WTC11 (cell line): ENCODE data around the gene MAMSTR. TPM values are rescaled to one million over a fixed set of nuclear protein-coding genes. Genes with fewer than 3 reads are reported as not detected.

Experiments used
- ATAC-seq: fragments of 200-7000 bp; cut with Tn5 transposase; 2 replicates; pipeline ENCODE4 v1.10.0; 2021; ENCODE audit warnings: mild to moderate bottlenecking, moderate library complexity
- CTCF ChIA-PET: fragments of 300-600 bp; sonication (Branson Sonifier 250); formaldehyde crosslinking; loops from one replicate; lab custom pipeline; 2021; ENCODE audit warnings: antibody characterized with exemption; lab: Charles Lee
- POLR2A ChIA-PET: fragments of 350-600 bp; sonication (Branson Sonifier 250); formaldehyde crosslinking; loops from one replicate; lab custom pipeline; 2021; ENCODE audit warnings: antibody characterized with exemption; lab: Charles Lee
- DNase-seq: peaks from one replicate; pipeline ENCODE4 v3.0.0; 2021; ENCODE audit warnings: low spot score
- H3K27ac Mint-ChIP-seq: 2 replicates; pipeline ENCODE4 v1.8.0; 2021; ENCODE audit warnings: mixed read lengths
- H3K27me3 Mint-ChIP-seq: 2 replicates; pipeline ENCODE4 v1.8.0; 2021; ENCODE audit warnings: low read depth, mild to moderate bottlenecking, moderate library complexity, mixed read lengths
- H3K36me3 Mint-ChIP-seq: 2 replicates; pipeline ENCODE4 v1.8.0; 2021; ENCODE audit warnings: mixed read lengths
- H3K4me1 Mint-ChIP-seq: 2 replicates; pipeline ENCODE4 v1.8.0; 2022; ENCODE audit warnings: mixed read lengths
- H3K4me3 Mint-ChIP-seq: 2 replicates; pipeline ENCODE4 v1.8.0; 2021; ENCODE audit warnings: mild to moderate bottlenecking, moderate library complexity, mixed read lengths
- H3K9me3 Mint-ChIP-seq: 2 replicates; pipeline ENCODE4 v1.8.0; 2021; ENCODE audit warnings: mixed read lengths
- ATF1 ChIP-seq: sonication (generic); formaldehyde crosslinking; IDR thresholded peaks from 2 replicates; pipeline ENCODE4 v1.8.1; 2023; ENCODE audit warnings: mild to moderate bottlenecking, moderate library complexity, missing genetic modification reagents
- CBFB ChIP-seq: sonication (generic); formaldehyde crosslinking; IDR thresholded peaks from 2 replicates; pipeline ENCODE4 v1.8.1; 2022; ENCODE audit warnings: mild to moderate bottlenecking, low read depth, missing genetic modification reagents
- CDX4 ChIP-seq: fragments of 250-450 bp; sonication (Bioruptor Pico); IDR thresholded peaks from 2 replicates; pipeline ENCODE4 v1.9.0; 2021; ENCODE audit warnings: moderate library complexity, mild to moderate bottlenecking, inconsistent platforms, borderline replicate concordance
- CREB1 ChIP-seq: sonication (generic); formaldehyde crosslinking; IDR thresholded peaks from 2 replicates; pipeline ENCODE4 v1.8.0; 2023; ENCODE audit warnings: mild to moderate bottlenecking, missing genetic modification reagents
- ETV6 ChIP-seq: sonication (generic); formaldehyde crosslinking; IDR thresholded peaks from 2 replicates; pipeline ENCODE4 v1.8.1; 2022; ENCODE audit warnings: mild to moderate bottlenecking, missing genetic modification reagents
- FOXP1 ChIP-seq: sonication (generic); formaldehyde crosslinking; IDR thresholded peaks from 2 replicates; pipeline ENCODE4 v1.8.0; 2022; ENCODE audit warnings: missing genetic modification reagents, mild to moderate bottlenecking, moderate library complexity, borderline replicate concordance
- GTF2I ChIP-seq: fragments of 250-450 bp; sonication (Bioruptor Pico); conservative IDR thresholded peaks from 2 replicates; pipeline ENCODE4 v1.4.0; 2021; ENCODE audit warnings: mild to moderate bottlenecking
- KAT7 ChIP-seq: sonication (generic); formaldehyde crosslinking; IDR thresholded peaks from 2 replicates; pipeline ENCODE4 v1.8.1; 2023; ENCODE audit warnings: missing genetic modification reagents, mild to moderate bottlenecking, borderline replicate concordance
- MAX ChIP-seq: sonication (generic); formaldehyde crosslinking; IDR thresholded peaks from 2 replicates; pipeline ENCODE4 v1.8.0; 2022; ENCODE audit warnings: mild to moderate bottlenecking, missing genetic modification reagents
- MXD4 ChIP-seq: fragments of 250-450 bp; sonication (Bioruptor Pico); IDR thresholded peaks from 2 replicates; pipeline ENCODE4 v1.8.0; 2021; ENCODE audit warnings: mild to moderate bottlenecking, moderate library complexity, borderline replicate concordance
- NFATC4 ChIP-seq: fragments of 250-450 bp; sonication (Bioruptor Pico); IDR thresholded peaks from 2 replicates; pipeline ENCODE4 v1.9.0; 2021; ENCODE audit warnings: mild to moderate bottlenecking
- NFYB ChIP-seq: sonication (generic); formaldehyde crosslinking; conservative IDR thresholded peaks from 2 replicates; pipeline ENCODE4 v1.8.0; 2022; ENCODE audit warnings: low read depth, missing genetic modification reagents
- OVOL2 ChIP-seq: fragments of 250-450 bp; sonication (Bioruptor Pico); IDR thresholded peaks from 2 replicates; pipeline ENCODE4 v1.9.0; 2021; ENCODE audit warnings: mild to moderate bottlenecking, borderline replicate concordance
- PRRX2 ChIP-seq: fragments of 250-450 bp; sonication (Bioruptor Pico); IDR thresholded peaks from 2 replicates; pipeline ENCODE4 v1.8.0; 2021; ENCODE audit warnings: mild to moderate bottlenecking
- SMAD3 ChIP-seq: sonication (generic); formaldehyde crosslinking; IDR thresholded peaks from 2 replicates; pipeline ENCODE4 v1.8.0; 2022; ENCODE audit warnings: missing genetic modification reagents, mild to moderate bottlenecking, borderline replicate concordance
- SP1 ChIP-seq: sonication (generic); formaldehyde crosslinking; conservative IDR thresholded peaks from 2 replicates; pipeline ENCODE4 v1.8.1; 2022; ENCODE audit warnings: missing genetic modification reagents
- TEAD1 ChIP-seq: sonication (generic); formaldehyde crosslinking; IDR thresholded peaks from 2 replicates; pipeline ENCODE4 v1.8.0; 2022; ENCODE audit warnings: mild to moderate bottlenecking, missing genetic modification reagents
- USF2 ChIP-seq: sonication (generic); formaldehyde crosslinking; IDR thresholded peaks from 2 replicates; pipeline ENCODE4 v1.8.1; 2023; ENCODE audit warnings: mild to moderate bottlenecking, missing genetic modification reagents, moderate library complexity
- ZNF232 ChIP-seq: sonication (generic); formaldehyde crosslinking; IDR thresholded peaks from 2 replicates; pipeline ENCODE4 v1.8.0; 2022; ENCODE audit warnings: mild to moderate bottlenecking, missing genetic modification reagents
- ZNF317 ChIP-seq: sonication (generic); formaldehyde crosslinking; IDR thresholded peaks from 2 replicates; pipeline ENCODE4 v1.8.1; 2023; ENCODE audit warnings: low read depth, mild to moderate bottlenecking, moderate library complexity, missing genetic modification reagents, borderline replicate concordance
- ZNF396 ChIP-seq: fragments of 250-450 bp; sonication (Bioruptor Pico); IDR thresholded peaks from 2 replicates; pipeline ENCODE4 v1.8.0; 2021; ENCODE audit warnings: mild to moderate bottlenecking, moderate library complexity, borderline replicate concordance
- ZNF423 ChIP-seq: fragments of 250-450 bp; sonication (Bioruptor Pico); IDR thresholded peaks from 2 replicates; pipeline ENCODE4 v2.1.2; 2022; ENCODE audit warnings: mild to moderate bottlenecking, moderate library complexity
- total RNA-seq: library from RNA; stranded (reverse); gene quantifications from 3 replicates; pipeline ENCODE4 v1.2.3, GENCODE V29; 2021
- TF ChIP-seq, protein P1 (sequence below): sonication (generic); formaldehyde crosslinking; IDR thresholded peaks from 2 replicates; pipeline ENCODE4 v1.8.0; 2022; ENCODE audit warnings: mild to moderate bottlenecking, missing genetic modification reagents
- TF ChIP-seq, protein P2 (sequence below): sonication (generic); formaldehyde crosslinking; IDR thresholded peaks from 2 replicates; pipeline ENCODE4 v1.8.0; 2022; ENCODE audit warnings: mild to moderate bottlenecking, missing genetic modification reagents
- TF ChIP-seq, protein P3 (sequence below): fragments of 250-450 bp; sonication (Bioruptor Pico); IDR thresholded peaks from 2 replicates; pipeline ENCODE4 v1.9.0; 2021; ENCODE audit warnings: mild to moderate bottlenecking

MAMSTR gene
- total RNA-seq, 1 experiment from 2014 or later, result 1.4 TPM

GRCh38 chr19:48674921-48675824, 44.4 kb downstream of the MAMSTR start (continued):
- peak; percentile 53; the same call in 1 of the 2 replicates for TF ChIP-seq TEAD1 (CRISPR knock-in tag)
- TF ChIP-seq MXD4, result no peak
- no peak for TF ChIP-seq CDX4 (CRISPR knock-in tag)
- TF ChIP-seq FOXP1 (CRISPR knock-in tag), result no peak
- TF ChIP-seq NFATC4 (CRISPR knock-in tag), result no peak
- TF ChIP-seq ATF1 (CRISPR knock-in tag), result no peak
- TF ChIP-seq, protein P1, sequence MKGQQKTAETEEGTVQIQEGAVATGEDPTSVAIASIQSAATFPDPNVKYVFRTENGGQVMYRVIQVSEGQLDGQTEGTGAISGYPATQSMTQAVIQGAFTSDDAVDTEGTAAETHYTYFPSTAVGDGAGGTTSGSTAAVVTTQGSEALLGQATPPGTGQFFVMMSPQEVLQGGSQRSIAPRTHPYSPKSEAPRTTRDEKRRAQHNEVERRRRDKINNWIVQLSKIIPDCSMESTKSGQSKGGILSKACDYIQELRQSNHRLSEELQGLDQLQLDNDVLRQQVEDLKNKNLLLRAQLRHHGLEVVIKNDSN, result no peak
- TF ChIP-seq ZNF317 (CRISPR knock-in tag), result no peak
- TF ChIP-seq SP1 (CRISPR knock-in tag), result 0 out of 2 replicates have a peak, but pooled peaks have one; percentile 58
- TF ChIP-seq ETV6, result no peak
- TF ChIP-seq PRRX2, result no peak
- TF ChIP-seq, all 79 proteins: peak for 7

DNA sequence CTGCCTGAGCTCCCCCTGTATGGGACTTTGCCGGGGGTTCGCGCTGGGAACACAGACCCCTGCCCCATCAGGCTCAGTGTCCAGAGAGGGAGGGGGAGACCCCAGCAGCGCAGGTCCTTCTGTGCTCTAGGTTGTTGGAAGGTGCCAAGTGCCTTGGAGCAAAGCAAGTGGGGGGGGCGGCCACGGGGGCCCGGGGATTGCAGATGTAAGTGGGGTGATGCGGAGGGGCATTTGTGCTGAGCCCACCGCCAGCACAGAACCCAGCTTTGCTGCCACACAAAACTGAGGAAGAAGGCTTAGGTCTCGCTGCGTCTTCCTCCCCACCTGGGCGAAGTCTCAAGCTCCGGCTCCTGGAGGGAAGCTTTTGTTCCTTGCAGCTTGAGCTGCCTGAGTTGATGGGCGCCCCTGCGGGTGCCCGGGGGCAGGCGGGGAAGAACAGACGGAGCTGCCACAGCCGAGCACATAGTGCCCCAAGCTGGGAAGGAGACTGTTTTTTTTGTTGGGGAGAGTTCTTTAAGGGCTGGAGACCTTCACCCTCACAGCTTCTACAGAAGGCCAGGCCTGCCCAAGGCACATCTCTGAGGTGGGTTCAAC, 45.2 kb downstream of the MAMSTR start:
- Mint-ChIP-seq H3K36me3 (no peaks in the 10 kb centered on the region), H3K4me1 (peaks cover 26% of the 10 kb centered on the region), H3K4me3 (peak overlapping the region; percentile 37), H3K9me3 (peaks cover 6% of the 10 kb centered on the region; the same call in 1 of the 2 replicates), H3K27ac (no peak overlapping the region), H3K27me3 (peaks cover 17% of the 10 kb centered on the region)
- ATAC-seq, result peak; percentile 11
- CTCF ChIA-PET, result interaction anchor here (0.6 to 4.0 kb wide), 22 partner anchors 13 to 325 kb away, joined by 3 to 56 read pairs (median 4); partner anchors contain the start of genes CA11 and FUT2
- TF ChIP-seq ZNF423 (peak; percentile 98), CREB1 (CRISPR knock-in tag) (no peak), MAX (CRISPR knock-in tag) (0 out of 2 replicates have a peak, but pooled peaks have one; percentile 7)
- peak; percentile 27 for DNase-seq
- POLR2A ChIA-PET, result interaction anchor here (0.7 to 2.2 kb wide), 2 partner anchors 22 to 29 kb away, joined by 3 to 14 read pairs; partner anchors contain the start of gene FUT2

GRCh38 chr19:48673436-48674100, 46.0 kb downstream of the MAMSTR start:
- ATAC-seq (no peak), DNase-seq (no peak)
- Mint-ChIP-seq H3K4me1 (peaks cover 26% of the 10 kb centered on the region), H3K9me3 (peaks cover 10% of the 10 kb centered on the region), H3K27ac (no peak overlapping the region), H3K4me3 (peak overlapping the region; percentile 37), H3K27me3 (peaks cover 17% of the 10 kb centered on the region), H3K36me3 (no peaks in the 10 kb centered on the region)
- ChIA-PET CTCF (interaction anchor here (0.8 to 4.0 kb wide), 15 partner anchors 13 to 326 kb away, joined by 3 to 56 read pairs (median 3); partner anchors contain the start of genes CA11 and FUT2), POLR2A (interaction anchor here (1.0 to 2.2 kb wide), 2 partner anchors 22 to 44 kb away, joined by 3 to 14 read pairs; partner anchors contain the start of gene FUT2)
- TF ChIP-seq KAT7, result no peak
- no peak for TF ChIP-seq CDX4 (CRISPR knock-in tag)
- TF ChIP-seq OVOL2 (CRISPR knock-in tag), result no peak
- TF ChIP-seq ZNF232, result no peak
- TF ChIP-seq, protein P2, sequence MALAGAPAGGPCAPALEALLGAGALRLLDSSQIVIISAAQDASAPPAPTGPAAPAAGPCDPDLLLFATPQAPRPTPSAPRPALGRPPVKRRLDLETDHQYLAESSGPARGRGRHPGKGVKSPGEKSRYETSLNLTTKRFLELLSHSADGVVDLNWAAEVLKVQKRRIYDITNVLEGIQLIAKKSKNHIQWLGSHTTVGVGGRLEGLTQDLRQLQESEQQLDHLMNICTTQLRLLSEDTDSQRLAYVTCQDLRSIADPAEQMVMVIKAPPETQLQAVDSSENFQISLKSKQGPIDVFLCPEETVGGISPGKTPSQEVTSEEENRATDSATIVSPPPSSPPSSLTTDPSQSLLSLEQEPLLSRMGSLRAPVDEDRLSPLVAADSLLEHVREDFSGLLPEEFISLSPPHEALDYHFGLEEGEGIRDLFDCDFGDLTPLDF (CRISPR knock-in tag), result no peak
- TF ChIP-seq, protein P3, sequence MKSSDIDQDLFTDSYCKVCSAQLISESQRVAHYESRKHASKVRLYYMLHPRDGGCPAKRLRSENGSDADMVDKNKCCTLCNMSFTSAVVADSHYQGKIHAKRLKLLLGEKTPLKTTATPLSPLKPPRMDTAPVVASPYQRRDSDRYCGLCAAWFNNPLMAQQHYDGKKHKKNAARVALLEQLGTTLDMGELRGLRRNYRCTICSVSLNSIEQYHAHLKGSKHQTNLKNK (CRISPR knock-in tag), result no peak
- TF ChIP-seq USF2 (CRISPR knock-in tag), result no peak
- TF ChIP-seq ZNF396, result no peak
- TF ChIP-seq NFYB, result no peak
- no peak for TF ChIP-seq SMAD3 (CRISPR knock-in tag)
- TF ChIP-seq GTF2I, result no peak
- TF ChIP-seq CBFB (CRISPR knock-in tag), result no peak
